GM19193 (cell line): ENCODE results near the gene SHC2.

Experiments used
- POLR2A ChIP-seq: IDR thresholded peaks from 4 replicates; pipeline ENCODE4 v1.6.1; 2011; ENCODE audit not compliant: insufficient read depth, insufficient read length; ENCODE audit errors: extremely low read depth

Gene SHC2

GRCh38 chr19:367963-368629, 92.7 kb downstream of the SHC2 start:
- no peak for TF ChIP-seq POLR2A

GRCh38 chr19:367561-367960, 93.3 kb downstream of the SHC2 start:
- TF ChIP-seq POLR2A = no peak

- TF ChIP-seq POLR2A = no peak
Measured at GRCh38 chr19:366951-367350, 93.9 kb downstream of the SHC2 start.
